Astrocyte (in vitro differentiated cells and primary cell): ENCODE results near the gene SRC. TPM values are rescaled to one million over a fixed set of nuclear protein-coding genes. Genes with fewer than 3 reads are reported as not detected.

Experiments
- DNase-seq: peaks from one replicate; pipeline ENCODE4 v3.0.0-alpha.2; 2010; ENCODE audit warnings: low read depth
- FAIRE-seq: peaks from 2 replicates; lab custom pipeline; 2011; peaks lifted over from hg19 to GRCh38; lab: Jason Lieb, UNC
- H2AFZ ChIP-seq: 2 replicates; pipeline ENCODE4 v1.6.0; 2012; ENCODE audit warnings: low read depth, low read length, inconsistent platforms
- H3K27ac ChIP-seq: 2 replicates; pipeline ENCODE4 v1.5.1; 2011; ENCODE audit warnings: low read depth, low read length, inconsistent platforms
- H3K27me3 ChIP-seq: 2 replicates; pipeline ENCODE4 v1.6.0; 2011; ENCODE audit warnings: low read length, inconsistent platforms; ENCODE audit not compliant: insufficient read depth
- H3K36me3 ChIP-seq: 2 replicates; pipeline ENCODE4 v1.5.1; 2011; ENCODE audit warnings: low read length, inconsistent platforms; ENCODE audit not compliant: insufficient read depth
- H3K4me1 ChIP-seq: 2 replicates; pipeline ENCODE4 v1.5.1; 2011; ENCODE audit warnings: low read length, inconsistent platforms; ENCODE audit not compliant: insufficient read depth
- H3K4me2 ChIP-seq: 2 replicates; pipeline ENCODE4 v1.6.0; 2012; ENCODE audit warnings: low read length, inconsistent platforms
- H3K4me3 ChIP-seq: 2 replicates; pipeline ENCODE4 v1.5.1; 2011; ENCODE audit warnings: low read depth, mild to moderate bottlenecking, low read length, inconsistent platforms; ENCODE audit not compliant: insufficient read depth
- H3K79me2 ChIP-seq: 2 replicates; pipeline ENCODE4 v1.6.0; 2012; ENCODE audit warnings: mild to moderate bottlenecking, low read length, inconsistent platforms; ENCODE audit not compliant: insufficient read depth
- H3K9ac ChIP-seq: 2 replicates; pipeline ENCODE4 v1.6.0; 2012; ENCODE audit warnings: mild to moderate bottlenecking, low read length, inconsistent platforms
- H3K9me3 ChIP-seq: 2 replicates; pipeline ENCODE4 v1.5.1; 2012; ENCODE audit warnings: low read depth, mild to moderate bottlenecking, low read length, inconsistent platforms; ENCODE audit not compliant: insufficient read depth
- H4K20me1 ChIP-seq: 2 replicates; pipeline ENCODE4 v1.6.0; 2012; ENCODE audit warnings: low read length, inconsistent platforms; ENCODE audit not compliant: insufficient read depth
- H3K27ac Mint-ChIP-seq: one replicate; pipeline ENCODE4 v1.8.0; 2021; ENCODE audit warnings: mild to moderate bottlenecking, mixed read lengths; ENCODE audit not compliant: unreplicated experiment
- H3K27me3 Mint-ChIP-seq: one replicate; pipeline ENCODE4 v1.8.0; 2021; ENCODE audit warnings: low read depth, mixed read lengths; ENCODE audit not compliant: unreplicated experiment
- H3K36me3 Mint-ChIP-seq: one replicate; pipeline ENCODE4 v1.8.0; 2021; ENCODE audit warnings: low read depth, mixed read lengths; ENCODE audit not compliant: unreplicated experiment
- H3K4me1 Mint-ChIP-seq: one replicate; pipeline ENCODE4 v1.8.0; 2021; ENCODE audit warnings: low read depth, mixed read lengths; ENCODE audit not compliant: unreplicated experiment
- H3K4me3 Mint-ChIP-seq: one replicate; pipeline ENCODE4 v1.8.0; 2021; ENCODE audit warnings: mild to moderate bottlenecking, moderate library complexity, mixed read lengths; ENCODE audit not compliant: unreplicated experiment
- H3K9me3 Mint-ChIP-seq: one replicate; pipeline ENCODE4 v1.8.0; 2021; ENCODE audit warnings: mild to moderate bottlenecking, mixed read lengths; ENCODE audit not compliant: unreplicated experiment
- EZH2 ChIP-seq: IDR thresholded peaks from 2 replicates; pipeline ENCODE4 v1.6.1; 2012; ENCODE audit warnings: mild to moderate bottlenecking, low read length, inconsistent platforms; ENCODE audit not compliant: insufficient read depth
- total RNA-seq: library from RNA; stranded (reverse); gene quantifications from 2 replicates; pipeline ENCODE4 v1.2.1, GENCODE V29; 2021
- TF ChIP-seq, protein P1 (sequence below): IDR thresholded peaks from 2 replicates; pipeline ENCODE4 v1.5.1; 2011; ENCODE audit warnings: low read depth, mild to moderate bottlenecking, inconsistent platforms, low read length, moderate library complexity; ENCODE audit not compliant: insufficient read depth

The SRC gene
- total RNA-seq, 1 donor from 2014 or later: 33.4 TPM

DNA sequence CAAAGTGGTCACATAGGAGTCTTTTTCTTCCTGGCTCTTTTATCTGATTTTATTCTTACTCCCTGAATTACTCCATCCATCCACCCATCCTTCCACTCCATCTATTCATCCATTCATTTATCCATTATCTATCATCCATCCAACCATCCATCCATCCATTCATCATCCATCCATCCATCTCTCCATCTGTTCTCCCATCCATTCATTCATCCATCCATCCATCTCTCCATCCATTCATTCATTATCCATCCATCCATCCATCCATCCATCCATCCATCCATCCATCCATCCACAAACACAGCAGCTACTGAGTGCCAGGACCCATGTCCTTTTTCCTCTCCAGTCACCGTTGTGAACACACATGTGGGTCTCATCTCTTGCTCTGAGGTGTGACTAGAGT lies 96.6 kb downstream of the SRC start:
- TF ChIP-seq, protein P1, sequence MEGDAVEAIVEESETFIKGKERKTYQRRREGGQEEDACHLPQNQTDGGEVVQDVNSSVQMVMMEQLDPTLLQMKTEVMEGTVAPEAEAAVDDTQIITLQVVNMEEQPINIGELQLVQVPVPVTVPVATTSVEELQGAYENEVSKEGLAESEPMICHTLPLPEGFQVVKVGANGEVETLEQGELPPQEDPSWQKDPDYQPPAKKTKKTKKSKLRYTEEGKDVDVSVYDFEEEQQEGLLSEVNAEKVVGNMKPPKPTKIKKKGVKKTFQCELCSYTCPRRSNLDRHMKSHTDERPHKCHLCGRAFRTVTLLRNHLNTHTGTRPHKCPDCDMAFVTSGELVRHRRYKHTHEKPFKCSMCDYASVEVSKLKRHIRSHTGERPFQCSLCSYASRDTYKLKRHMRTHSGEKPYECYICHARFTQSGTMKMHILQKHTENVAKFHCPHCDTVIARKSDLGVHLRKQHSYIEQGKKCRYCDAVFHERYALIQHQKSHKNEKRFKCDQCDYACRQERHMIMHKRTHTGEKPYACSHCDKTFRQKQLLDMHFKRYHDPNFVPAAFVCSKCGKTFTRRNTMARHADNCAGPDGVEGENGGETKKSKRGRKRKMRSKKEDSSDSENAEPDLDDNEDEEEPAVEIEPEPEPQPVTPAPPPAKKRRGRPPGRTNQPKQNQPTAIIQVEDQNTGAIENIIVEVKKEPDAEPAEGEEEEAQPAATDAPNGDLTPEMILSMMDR: no peak
- no peak for TF ChIP-seq EZH2
- H3K27ac ChIP-seq: no peak overlapping the region
- no peak overlapping the region for H3K4me3 ChIP-seq
- no peaks in the 10 kb centered on the region for H3K4me1 ChIP-seq
- Mint-ChIP-seq H3K27me3 (peaks cover 33% of the 10 kb centered on the region), H3K9me3 (no peaks in the 10 kb centered on the region), H3K4me1 (no peaks in the 10 kb centered on the region), H3K27ac (no peak overlapping the region), H3K4me3 (no peak overlapping the region), H3K36me3 (no peaks in the 10 kb centered on the region)
- H3K9ac ChIP-seq: no peak overlapping the region
- H3K79me2 ChIP-seq: no peaks in the 10 kb centered on the region
- H3K27me3 ChIP-seq: peaks cover 12% of the 10 kb centered on the region
- FAIRE-seq (no peak), DNase-seq (no peak)
- H3K36me3 ChIP-seq: no peaks in the 10 kb centered on the region
- no peak overlapping the region for H2AFZ ChIP-seq
- H3K9me3 ChIP-seq: no peaks in the 10 kb centered on the region
- no peaks in the 10 kb centered on the region for H4K20me1 ChIP-seq
- H3K4me2 ChIP-seq: no peak overlapping the region

DNA sequence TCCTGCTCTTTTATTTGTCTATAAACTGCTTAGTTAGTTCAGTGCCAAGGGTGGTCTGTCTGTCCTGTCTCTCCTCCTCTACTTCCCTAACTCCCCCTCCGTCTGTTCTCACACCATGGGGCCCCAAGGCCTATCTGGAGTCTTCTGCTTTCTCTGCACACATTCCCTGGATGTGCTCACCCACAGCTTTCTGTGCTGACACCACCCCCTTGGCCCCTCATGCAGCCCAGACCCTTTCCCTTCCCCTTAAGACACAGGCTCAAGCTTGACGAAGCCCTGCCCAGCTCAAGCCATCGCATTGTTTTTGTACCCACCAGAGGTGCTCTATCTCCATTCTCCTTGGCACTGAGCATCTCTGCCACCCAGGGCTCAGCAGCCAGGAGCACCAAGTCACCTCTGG lies 97.0 kb downstream of the SRC start:
- no peaks in the 10 kb centered on the region for H3K9me3 Mint-ChIP-seq
- no peak for FAIRE-seq
- no peak overlapping the region for H3K4me2 ChIP-seq
- H3K27ac Mint-ChIP-seq: no peak overlapping the region
- H3K4me1 ChIP-seq: no peaks in the 10 kb centered on the region
- H2AFZ ChIP-seq: no peak overlapping the region
- peaks cover 12% of the 10 kb centered on the region for H3K27me3 ChIP-seq
- no peak for DNase-seq
- no peak overlapping the region for H3K4me3 Mint-ChIP-seq
- no peaks in the 10 kb centered on the region for H3K79me2 ChIP-seq
- no peaks in the 10 kb centered on the region for H3K36me3 Mint-ChIP-seq
- no peak overlapping the region for H3K9ac ChIP-seq
- H3K4me3 ChIP-seq: no peak overlapping the region
- no peaks in the 10 kb centered on the region for H3K36me3 ChIP-seq
- no peaks in the 10 kb centered on the region for H3K9me3 ChIP-seq
- H3K4me1 Mint-ChIP-seq: no peaks in the 10 kb centered on the region
- H4K20me1 ChIP-seq: no peaks in the 10 kb centered on the region
- H3K27me3 Mint-ChIP-seq: peaks cover 36% of the 10 kb centered on the region
- TF ChIP-seq EZH2: no peak
- H3K27ac ChIP-seq: no peak overlapping the region

DNA sequence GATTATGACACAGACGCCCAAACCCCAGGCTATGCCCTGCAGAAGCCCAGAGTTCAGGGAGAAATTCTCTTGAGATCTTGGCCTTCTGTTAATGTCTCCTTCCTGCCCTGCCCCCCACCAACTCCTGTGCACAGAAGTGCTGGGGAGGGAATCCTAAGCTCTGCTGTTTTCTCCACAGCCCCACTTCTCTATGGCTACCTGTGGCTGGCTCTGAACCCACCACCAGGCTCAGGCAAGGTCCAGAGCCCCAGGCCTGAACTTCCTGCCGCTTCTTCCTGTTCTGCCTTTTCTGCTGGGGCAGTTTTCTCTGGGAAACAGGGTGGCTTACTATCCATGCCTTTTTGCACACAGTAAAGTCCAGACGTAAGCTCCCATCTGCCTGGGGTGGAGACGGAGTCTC lies 97.7 kb downstream of the SRC start:
- Histone ChIP-seq H3K36me3 (no peaks in the 10 kb centered on the region), H3K79me2 (no peaks in the 10 kb centered on the region), H2AFZ (no peak overlapping the region), H3K27me3 (peaks cover 12% of the 10 kb centered on the region), H3K27ac (no peak overlapping the region), H3K4me2 (no peak overlapping the region), H3K9me3 (no peaks in the 10 kb centered on the region), H3K4me1 (no peaks in the 10 kb centered on the region), H4K20me1 (no peaks in the 10 kb centered on the region), H3K9ac (no peak overlapping the region), H3K4me3 (no peak overlapping the region)
- no peak overlapping the region for H3K27ac Mint-ChIP-seq
- H3K4me3 Mint-ChIP-seq: no peak overlapping the region
- H3K27me3 Mint-ChIP-seq: peaks cover 40% of the 10 kb centered on the region
- DNase-seq: no peak
- no peaks in the 10 kb centered on the region for H3K4me1 Mint-ChIP-seq
- TF ChIP-seq EZH2: no peak
- TF ChIP-seq, protein P1: no peak
- no peak for FAIRE-seq
- no peaks in the 10 kb centered on the region for H3K9me3 Mint-ChIP-seq
- no peaks in the 10 kb centered on the region for H3K36me3 Mint-ChIP-seq
